ENCODE measurements around the gene CNTNAP5.

CNTNAP5 gene

GRCh38 chr2:124162256-124162655 is 137.2 kb downstream of the CNTNAP5 start:
- DNase-seq: no peak

DNA sequence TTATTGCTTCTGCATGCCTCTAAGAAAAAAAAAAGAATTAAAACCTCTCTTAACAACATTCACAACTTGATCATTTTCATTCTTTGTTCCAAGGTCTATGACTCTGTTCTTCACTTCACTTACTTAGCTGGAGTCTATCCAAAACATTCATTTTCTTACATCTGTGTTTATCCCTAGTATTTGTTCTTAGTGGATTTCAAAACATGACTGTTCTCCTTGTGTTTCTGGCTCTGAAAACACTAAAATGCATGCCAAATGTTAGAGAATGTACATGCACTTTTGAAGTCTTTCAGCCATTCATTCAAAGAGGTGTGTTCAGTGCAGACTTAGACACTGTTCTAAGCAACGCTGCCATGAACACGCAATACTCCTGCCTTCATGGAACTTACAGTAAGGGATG is 138.8 kb downstream of the CNTNAP5 start:
- DNase-seq: no peak

- no peak for DNase-seq
These were observed 140.6 kb downstream of the CNTNAP5 start for GRCh38 chr2:124165698-124166097.

GRCh38 chr2:124171472-124172063 is 146.5 kb downstream of the CNTNAP5 start:
- DNase-seq: no peak

DNA sequence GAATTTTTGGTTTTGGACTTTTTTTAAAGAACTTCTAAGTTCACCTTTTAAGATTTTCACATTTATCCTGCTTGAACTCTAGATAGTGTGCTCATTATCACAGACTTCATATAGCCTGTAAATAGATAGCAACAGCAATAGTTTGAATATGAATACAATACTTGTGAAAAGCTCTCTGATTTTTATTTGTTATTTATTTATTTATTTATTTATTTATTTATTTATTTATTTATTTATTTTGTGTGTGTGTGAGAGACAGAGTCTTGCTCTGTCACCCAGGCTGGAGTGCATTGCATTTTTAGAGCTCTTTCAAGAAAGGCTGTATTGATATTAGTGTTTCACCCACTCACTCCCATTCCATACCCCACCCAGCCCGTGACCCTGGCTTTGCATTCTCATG is 153.6 kb downstream of the CNTNAP5 start:
- no peak for DNase-seq

- no peak for DNase-seq
These were observed 155.5 kb downstream of the CNTNAP5 start for GRCh38 chr2:124180635-124181034.

GRCh38 chr2:124186801-124187200 is 161.7 kb downstream of the CNTNAP5 start:
- no peak for DNase-seq

- DNase-seq: no peak
These were observed 162.9 kb downstream of the CNTNAP5 start for GRCh38 chr2:124187948-124188347.

DNA sequence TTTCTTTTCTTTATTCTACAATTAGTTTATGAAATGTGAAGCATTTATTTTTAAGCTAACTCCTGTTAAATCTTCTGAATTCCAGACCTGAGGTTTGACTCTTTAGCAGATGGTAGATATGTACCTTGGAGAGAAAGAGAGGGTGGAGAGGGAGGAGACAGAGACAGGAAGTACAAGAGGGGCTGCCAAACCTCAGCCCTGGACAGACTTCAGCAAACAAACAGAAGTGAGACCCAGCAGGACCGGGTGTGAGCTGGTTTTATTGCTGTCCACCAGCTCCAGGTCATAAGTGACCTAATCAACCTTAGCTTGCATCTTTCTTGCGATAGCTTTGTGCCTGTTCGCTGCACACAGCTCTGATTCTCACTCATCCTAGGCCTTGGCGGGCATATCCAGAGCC is 168.6 kb downstream of the CNTNAP5 start:
- DNase-seq: no peak

DNA sequence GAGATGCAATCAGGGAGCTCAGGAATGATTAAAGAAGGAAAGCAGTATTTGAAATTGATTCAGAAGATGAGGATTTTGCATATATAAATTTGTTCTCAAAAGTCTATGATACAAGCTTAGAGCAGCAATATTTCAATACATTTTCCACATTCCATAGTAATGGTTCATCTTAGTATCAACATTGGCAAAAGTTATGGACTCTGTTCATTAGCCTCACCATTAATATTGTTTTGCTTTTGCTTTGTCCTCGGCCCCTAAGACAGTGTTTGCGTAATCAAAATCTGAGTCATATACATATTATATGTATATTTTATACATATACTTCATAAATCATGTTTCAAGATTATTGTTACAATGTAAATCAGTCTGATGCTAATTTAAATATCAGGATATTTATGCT is 176.6 kb downstream of the CNTNAP5 start:
- DNase-seq: no peak

- DNase-seq: no peak
These were observed 184.4 kb downstream of the CNTNAP5 start for GRCh38 chr2:124209441-124209840.

DNA sequence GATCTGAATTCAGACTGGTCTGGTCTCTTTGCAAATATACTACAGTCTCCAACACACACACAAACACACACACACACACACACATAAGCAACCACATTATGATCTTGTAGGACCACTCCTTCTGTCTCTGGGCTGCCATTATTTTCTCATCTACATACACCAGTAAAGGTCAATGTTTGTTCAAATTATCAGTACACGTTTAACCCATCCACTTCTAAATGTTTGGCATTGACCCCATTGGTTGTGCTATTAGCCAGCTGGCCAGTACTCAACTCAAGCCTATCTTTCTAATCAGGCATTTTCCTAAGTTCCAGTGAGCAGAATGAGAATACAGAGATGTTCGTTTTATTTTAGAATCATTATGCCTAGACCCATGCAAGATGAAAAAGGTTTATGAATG is 186.4 kb downstream of the CNTNAP5 start:
- DNase-seq: no peak

GRCh38 chr2:124213977-124214587 is 189.0 kb downstream of the CNTNAP5 start:
- no peak for DNase-seq

GRCh38 chr2:124246170-124246569 is 221.1 kb downstream of the CNTNAP5 start:
- no peak for DNase-seq

- DNase-seq: no peak
These were observed 223.3 kb downstream of the CNTNAP5 start for GRCh38 chr2:124248386-124248785.

DNA sequence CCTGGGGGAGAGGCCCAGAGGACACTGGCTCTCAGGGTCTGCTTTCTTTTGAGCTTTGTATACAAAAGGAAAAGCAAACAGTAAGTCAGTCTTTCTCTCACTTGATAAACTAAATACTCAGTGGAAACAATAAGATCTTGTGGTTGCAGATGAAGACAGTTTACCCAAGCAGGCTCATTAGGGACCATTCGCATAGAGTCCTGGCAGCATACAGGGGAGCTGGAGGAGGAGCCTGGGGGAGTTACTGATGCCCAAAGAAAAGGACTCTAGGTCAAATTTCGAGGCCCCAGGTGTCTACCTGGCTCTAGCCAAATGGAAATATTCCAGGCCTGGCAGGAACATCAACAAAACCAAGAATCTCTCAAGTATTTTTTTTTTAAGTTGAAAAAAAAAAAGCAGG is 225.3 kb downstream of the CNTNAP5 start:
- no peak for DNase-seq

DNA sequence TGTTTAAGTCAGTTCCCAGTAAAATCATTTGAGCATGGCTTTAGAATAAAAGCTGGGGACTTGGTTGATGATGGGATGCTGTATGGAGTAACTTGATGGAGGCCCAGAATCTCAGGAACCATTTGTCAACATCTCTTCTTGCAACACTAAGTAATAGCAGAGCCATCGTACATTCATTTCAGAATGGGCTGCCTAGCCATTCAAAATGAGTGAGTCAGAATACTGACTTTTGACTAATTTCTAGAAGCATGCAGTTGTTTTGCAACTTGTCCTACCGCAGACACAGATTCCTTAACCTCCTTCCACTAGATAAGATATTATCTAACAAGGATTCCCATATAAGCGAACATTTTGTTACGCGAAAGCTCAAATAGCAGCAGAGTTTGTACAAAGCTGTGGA is 229.5 kb downstream of the CNTNAP5 start:
- DNase-seq: no peak

GRCh38 chr2:124257120-124257519 is 232.0 kb downstream of the CNTNAP5 start:
- no peak for DNase-seq

GRCh38 chr2:124258140-124258880 is 233.2 kb downstream of the CNTNAP5 start:
- DNase-seq: no peak

GRCh38 chr2:124261456-124261855 is 236.4 kb downstream of the CNTNAP5 start:
- no peak for DNase-seq

DNA sequence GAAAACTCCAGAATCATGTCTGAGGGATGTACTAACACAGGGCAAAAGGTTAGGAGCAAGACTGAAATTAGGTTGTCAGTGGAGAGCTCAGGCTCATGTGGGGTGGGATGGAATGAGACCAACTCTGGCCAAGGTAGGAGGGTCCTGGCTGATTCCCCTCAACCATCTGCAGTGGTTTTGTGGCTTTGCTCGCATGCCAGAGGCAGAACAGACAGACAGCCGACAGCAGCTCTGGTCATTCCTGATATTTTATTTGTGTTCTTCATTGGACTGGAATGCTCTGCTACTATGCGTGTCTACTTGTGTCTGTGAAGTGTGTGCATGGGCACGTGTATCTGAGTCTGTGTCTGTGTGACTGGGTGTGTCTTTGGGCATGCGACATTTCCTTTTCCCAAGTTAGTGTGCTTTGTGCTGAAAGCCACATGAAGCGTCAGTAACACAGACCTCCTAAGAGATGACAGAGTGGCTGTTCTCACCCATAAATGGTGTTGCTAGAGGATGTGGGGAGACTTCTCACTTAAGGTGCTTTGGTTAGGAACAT is 239.5 kb downstream of the CNTNAP5 start:
- DNase-seq: no peak

GRCh38 chr2:124267794-124268193 is 242.7 kb downstream of the CNTNAP5 start:
- no peak for DNase-seq

DNA sequence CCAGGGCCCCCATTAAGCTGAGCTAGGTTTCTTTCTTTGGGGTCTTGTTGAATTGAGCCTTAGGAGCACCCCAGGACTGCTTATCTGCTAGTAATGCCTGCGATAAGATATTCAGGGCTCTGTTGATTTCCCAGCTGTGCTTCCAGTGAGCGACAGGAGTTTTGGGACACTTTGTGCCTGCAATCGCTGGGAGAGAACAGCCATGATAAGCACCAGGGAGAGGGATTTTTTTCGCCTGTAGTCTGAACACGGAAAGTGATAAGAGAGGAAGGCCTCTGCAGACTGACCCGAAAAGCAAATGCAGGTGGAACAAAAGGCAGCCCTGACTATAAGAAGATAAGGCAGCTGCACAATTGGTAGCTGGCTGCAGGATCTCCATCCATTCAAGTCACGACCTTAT is 244.3 kb downstream of the CNTNAP5 start:
- DNase-seq: no peak

DNA sequence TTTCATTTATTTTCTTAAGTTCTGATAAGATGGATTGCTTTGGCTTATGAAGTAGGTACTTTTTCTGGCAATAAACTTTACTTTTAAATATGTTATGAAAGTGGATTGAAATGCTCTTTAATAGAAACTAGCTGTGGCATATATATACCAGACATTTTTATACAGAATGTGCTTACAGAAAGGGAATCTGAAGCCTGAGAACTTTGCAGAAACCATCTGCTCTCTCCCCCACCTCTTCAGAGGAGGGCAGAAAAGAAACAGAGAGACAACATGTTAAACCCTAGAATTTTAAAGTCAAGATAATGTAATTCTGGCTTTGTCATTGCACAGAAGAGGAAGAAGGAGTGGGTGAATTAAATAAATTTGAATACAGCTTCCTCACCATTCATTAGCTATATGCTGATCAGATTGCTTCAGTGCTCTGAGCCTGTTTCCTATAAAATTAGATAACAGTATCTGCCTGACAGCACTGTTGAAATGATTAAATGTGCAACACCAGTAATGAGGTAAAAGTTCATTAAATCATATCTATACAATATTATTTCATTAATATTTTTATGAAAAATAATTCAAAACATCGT is 247.3 kb downstream of the CNTNAP5 start:
- no peak for DNase-seq

Measured in GDM1 (cell line).